GM12878 (cell line): Measurements from ENCODE around the gene MANBA. TPM values are rescaled to one million over a fixed set of nuclear protein-coding genes. Genes with fewer than 3 reads are reported as not detected.
A peak's percentile ranks its signal among the peaks of the same experiment; 100 is the strongest.
"Not testable (repeated sequence)": the region's sequence is repeated elsewhere in the genome, so short reads cannot be mapped to it uniquely, and the experiment has no call there.

Experiments
- ATAC-seq: fragments of 200-7000 bp; cut with Tn5 transposase; 3 replicates; pipeline ENCODE4 v1.9.1; 2020; ENCODE audit warnings: mild to moderate bottlenecking, moderate library complexity
- BruUV-seq: library from RNA; stranded (reverse); fragments of 400-500 nt; replicated peaks from 2 replicates; lab custom pipeline; 2021; lab: Mats Ljungman, UMichigan
- CTCF ChIA-PET: fragments of 300-600 bp; sonication (Branson Sonifier 250); formaldehyde crosslinking; extraction: SDS; loops from one replicate; lab custom pipeline; 2021; ENCODE audit warnings: inconsistent platforms; lab: Yijun Ruan, JAX
- POLR2A ChIA-PET: fragments of 350-600 bp; formaldehyde crosslinking; extraction: SDS; loops from one replicate; lab custom pipeline; 2021; ENCODE audit warnings: inconsistent platforms; lab: Charles Lee
- RAD21 ChIA-PET: fragments of 300-600 bp; sonication (Branson Sonifier 250); formaldehyde crosslinking; loops from one replicate; lab custom pipeline; 2023; ENCODE audit warnings: antibody characterized with exemption; ENCODE audit not compliant: unreplicated experiment; lab: Charles Lee
- SMC1A ChIA-PET: fragments of 300-600 bp; sonication (Branson Sonifier 250); formaldehyde crosslinking; loops from one replicate; lab custom pipeline; 2023; ENCODE audit not compliant: unreplicated experiment, uncharacterized antibody; lab: Charles Lee
- DNase-seq: peaks from one replicate; pipeline ENCODE4 v3.0.0-alpha.2; 2011; ENCODE audit warnings: low read depth, low spot score
- FAIRE-seq: peaks from 3 replicates; lab custom pipeline; 2011; peaks lifted over from hg19 to GRCh38; lab: Jason Lieb, UNC
- H2AFZ ChIP-seq: 2 replicates; pipeline ENCODE4 v1.6.0; 2011; ENCODE audit warnings: low read depth, low read length, control low read depth; ENCODE audit not compliant: control insufficient read depth
- H3K27ac ChIP-seq: 2 replicates; pipeline ENCODE4 v1.5.1; 2011; ENCODE audit warnings: control low read depth; ENCODE audit not compliant: control insufficient read depth, insufficient read depth
- H3K27me3 ChIP-seq, 2 experiments: replicated peaks in 1 of 2; 2 replicates each; pipeline versions ENCODE4 v1.6.0 to v1.6.1; 2011; ENCODE audit warnings: low read length in 1 of 2; ENCODE audit not compliant: control insufficient read depth in 2 of 2, insufficient read depth in 2 of 2
- H3K36me3 ChIP-seq, 2 experiments: 2 replicates each; pipeline ENCODE4 v1.5.1; 2011; ENCODE audit warnings: low read length in 1 of 2; ENCODE audit not compliant: control insufficient read depth in 2 of 2, insufficient read depth in 2 of 2
- H3K4me1 ChIP-seq: 2 replicates; pipeline ENCODE4 v1.6.1; 2011; ENCODE audit warnings: mild to moderate bottlenecking, low read length, moderate library complexity, mixed read lengths; ENCODE audit not compliant: control insufficient read depth, insufficient read depth
- H3K4me2 ChIP-seq: 2 replicates; pipeline ENCODE4 v1.6.0; 2011; ENCODE audit warnings: control low read depth; ENCODE audit not compliant: control insufficient read depth, insufficient read depth
- H3K4me3 ChIP-seq: fragments of 200-600 bp; sonication (generic); 2 replicates; pipeline ENCODE4 v1.5.1; 2016
- H3K79me2 ChIP-seq: 2 replicates; pipeline ENCODE4 v1.6.0; 2011; ENCODE audit warnings: low read length; ENCODE audit not compliant: control insufficient read depth, insufficient read depth
- H3K9ac ChIP-seq: 2 replicates; pipeline ENCODE4 v1.8.0; 2011; ENCODE audit warnings: low read length, control low read depth, mixed read lengths; ENCODE audit not compliant: control insufficient read depth, insufficient read depth
- H3K9me3 ChIP-seq: replicated peaks from 3 replicates; pipeline ENCODE4 v1.5.1; 2011; ENCODE audit warnings: mild to moderate bottlenecking, low read length; ENCODE audit not compliant: control insufficient read depth, insufficient read depth
- H4K20me1 ChIP-seq: 2 replicates; pipeline ENCODE4 v1.6.0; 2011; ENCODE audit not compliant: control insufficient read depth, insufficient read depth
- CBFB ChIP-seq: IDR thresholded peaks from 2 replicates; pipeline ENCODE4 v1.6.1; 2016; ENCODE audit warnings: antibody characterized with exemption, low read depth
- EED ChIP-seq: sonication (generic); IDR thresholded peaks from 2 replicates; pipeline ENCODE4 v1.6.1; 2016; ENCODE audit warnings: antibody characterized with exemption, low read depth
- EGR1 ChIP-seq, 2 experiments: IDR thresholded peaks; 1 replicate in 1 of 2; 2 replicates in 1 of 2; pipeline ENCODE4 v1.6.1; 2011 to 2012; ENCODE audit warnings: low read depth in 2 of 2, low read length in 2 of 2, borderline replicate concordance in 1 of 2, mild to moderate bottlenecking in 1 of 2, moderate library complexity in 1 of 2
- JUNB ChIP-seq: IDR thresholded peaks from 2 replicates; pipeline ENCODE4 v1.6.1; 2016; ENCODE audit warnings: antibody characterized with exemption, mild to moderate bottlenecking
- NKRF ChIP-seq: fragments of 450-650 bp; conservative IDR thresholded peaks from 2 replicates; pipeline ENCODE4 v1.6.1; 2017; ENCODE audit warnings: mild to moderate bottlenecking, moderate library complexity
- NRF1 ChIP-seq: conservative IDR thresholded peaks from 2 replicates; pipeline ENCODE4 v1.6.1; 2011; ENCODE audit warnings: mild to moderate bottlenecking, low read depth, low read length, improper control_type of control experiment
- USF1 ChIP-seq: IDR thresholded peaks from 2 replicates; pipeline ENCODE4 v1.6.1; 2011; ENCODE audit warnings: borderline replicate concordance, low read depth, mild to moderate bottlenecking, moderate library complexity, mixed read lengths, low read length; ENCODE audit not compliant: insufficient read depth; ENCODE audit errors: extremely low read length
- YBX1 ChIP-seq: fragments of 450-650 bp; IDR thresholded peaks from 2 replicates; pipeline ENCODE4 v1.6.1; 2016; ENCODE audit warnings: antibody characterized with exemption
- WGBS: methylation state at CpG from one replicate; pipeline ENCODE4 v1.1.6; 2016; ENCODE audit warnings: low lambda C conversion rate; ENCODE audit not compliant: insufficient replicate concordance, insufficient coverage; ENCODE audit errors: missing lambda C conversion rate; 5-methylcytosine and 5-hydroxymethylcytosine counted together
- in situ Hi-C: fragments of 300-500 bp; cut with MboI; formaldehyde crosslinking; loops from 9 replicates; pipeline ENCODE4 v1.14.3; 2018; ENCODE audit warnings: mixed read lengths
- intact Hi-C: fragments of 100-400 bp; cut with micrococcal nuclease; formaldehyde crosslinking; loops from one replicate; pipeline ENCODE4 v1.14.2; 2022; ENCODE audit not compliant: unreplicated experiment
- polyA plus RNA-seq, 11 experiments: library from polyadenylated mRNA; depleted of rRNA in 4 of 11; unstranded in 6 of 11; stranded (reverse) in 5 of 11; fragments of >200 nt; fragmentation: Nextera tagmentation in 4 of 11; fragmentation: Illumina TruSeq in 1 of 11; extraction: Ambion mirVana in 4 of 11; extraction: Trizol in 1 of 11; gene quantifications; 1 replicate in 1 of 11; 2 replicates in 10 of 11; pipeline versions ENCODE4 v1.2.1 to v1.2.3, GENCODE V29; 2011 to 2016; ENCODE audit warnings: inconsistent platforms in 2 of 11, missing spikeins in 2 of 11, low read depth in 1 of 11
- total RNA-seq, 4 experiments: library from RNA; depleted of rRNA in 3 of 4; stranded (reverse); fragments of >200 nt in 3 of 4; fragmentation: Illumina TruSeq in 1 of 4; extraction: Trizol in 1 of 4; gene quantifications; 2 replicates each; pipeline versions ENCODE4 v1.2.1 to v1.2.3, GENCODE V29; 2013 to 2021

The MANBA gene
- total and polyA plus RNA-seq, 10 of the 15 experiments (the other 5 are each of a cell fraction or from before 2014, with no cell fraction given): 3.8 to 19.0 (median 12.5) TPM

- H3K4me3 ChIP-seq, H3K27ac ChIP-seq, H3K27me3 ChIP-seq, DNase-seq, H3K4me2 ChIP-seq, H3K4me1 ChIP-seq, POLR2A ChIA-PET, H4K20me1 ChIP-seq, FAIRE-seq, H3K36me3 ChIP-seq, H3K79me2 ChIP-seq, BruUV-seq, intact Hi-C loops, in situ Hi-C loops, H2AFZ ChIP-seq, RAD21 ChIA-PET, CTCF ChIA-PET, H3K9ac ChIP-seq: not testable (repeated sequence)
- ATAC-seq: peak; percentile 20; the same call in 1 of the 3 replicates
- WGBS: 35% methylated on average over 3 of the region's 3 CpGs
- SMC1A ChIA-PET: interaction anchor here (0.7 to 1.5 kb wide), 2 partner anchors 12 to 88 kb away, joined by 3 read pairs; no protein-coding TSS in a partner anchor
- TF ChIP-seq EED: peak; percentile 63
- TF ChIP-seq JUNB: peak; percentile 54
- H3K9me3 ChIP-seq: peaks cover 10% of the 10 kb centered on the region
Observed at GRCh38 chr4:102726919-102727318, 33.8 kb downstream of the MANBA start.

- in situ Hi-C loops: no loop called here
- CTCF ChIA-PET: no interaction called here
- no peak overlapping the region for H3K27ac ChIP-seq
- peaks cover 3 to 7% of the 10 kb centered on the region in 2 experiments; a peak in 2 of 4 replicates for H3K36me3 ChIP-seq
- H3K4me3 ChIP-seq: no peak overlapping the region
- no peak overlapping the region for H2AFZ ChIP-seq
- intact Hi-C loops: no loop called here
- TF ChIP-seq YBX1 (no peak), NRF1 (no peak), NKRF (no peak), CBFB (no peak), EGR1 (IDR thresholded peaks at IDR 0.05; ENCODE audit: borderline replicate concordance in 1 of 2, low read depth in 2 of 2, low read length in 2 of 2) (no peak), USF1 (no peak)
- no peaks in the 10 kb centered on the region; the same call in 1 of the 2 replicates for H3K79me2 ChIP-seq
- BruUV-seq: no TSS peak
- RAD21 ChIA-PET: no interaction called here
- DNase-seq: no peak
- H3K9me3 ChIP-seq: peaks cover 8% of the 10 kb centered on the region; the same call in 1 of the 3 replicates
- H3K4me2 ChIP-seq: no peak overlapping the region
- no peak overlapping the region for H3K9ac ChIP-seq
- H4K20me1 ChIP-seq: no peaks in the 10 kb centered on the region
- H3K4me1 ChIP-seq: no peaks in the 10 kb centered on the region
- no peak for ATAC-seq
- FAIRE-seq: no peak
- SMC1A ChIA-PET: interaction anchor here (0.7 to 1.5 kb wide), 2 partner anchors 11 to 89 kb away, joined by 3 read pairs; no protein-coding TSS in a partner anchor
- POLR2A ChIA-PET: interaction anchor here (0.5 kb wide), 1 partner anchor 33 kb away, joined by 5 read pairs; no protein-coding TSS in a partner anchor
- H3K27me3 ChIP-seq: no peaks in the 10 kb centered on the region
Observed at GRCh38 chr4:102726068-102726467, 34.7 kb downstream of the MANBA start.
